ENCODE results near the gene PLEKHH2.

Gene PLEKHH2

GRCh38 chr2:43776324-43776723, 139.3 kb downstream of the PLEKHH2 start:
- Histone ChIP-seq H3K27me3 (ENCODE audit: control insufficient read depth in 2 of 2, insufficient read depth in 2 of 2, low read length in 2 of 2) (no peaks in the 10 kb centered on the region), H3K4me3 (ENCODE audit: low read length in 2 of 2) (no peak overlapping the region), H3K9me3 (ENCODE audit: control insufficient read depth in 2 of 2, low read length in 2 of 2) (no peaks in the 10 kb centered on the region), H3K9ac (ENCODE audit: low read depth in 1 of 2, low read length in 2 of 2) (no peak overlapping the region), H3K36me3 (ENCODE audit: control insufficient read depth in 2 of 2, insufficient read depth in 2 of 2, low read length in 2 of 2) (peaks cover 0 to 5% of the 10 kb centered on the region in 2 donors), H3K4me1 (ENCODE audit: control insufficient read depth in 2 of 2, insufficient read depth in 2 of 2, low read length in 2 of 2) (peaks cover 0 to 7% of the 10 kb centered on the region in 2 donors), H3K27ac (ENCODE audit: low read depth in 2 of 2, low read length in 2 of 2) (no peak overlapping the region)

- H3K4me1 ChIP-seq (ENCODE audit: control insufficient read depth in 2 of 2, insufficient read depth in 2 of 2, low read length in 2 of 2) = peaks cover 0 to 7% of the 10 kb centered on the region in 2 donors
- peaks cover 0 to 5% of the 10 kb centered on the region in 2 donors for H3K36me3 ChIP-seq (ENCODE audit: control insufficient read depth in 2 of 2, insufficient read depth in 2 of 2, low read length in 2 of 2)
- H3K9ac ChIP-seq (ENCODE audit: low read depth in 1 of 2, low read length in 2 of 2) = no peak overlapping the region
- H3K27me3 ChIP-seq (ENCODE audit: control insufficient read depth in 2 of 2, insufficient read depth in 2 of 2, low read length in 2 of 2) = no peaks in the 10 kb centered on the region
- H3K9me3 ChIP-seq (ENCODE audit: control insufficient read depth in 2 of 2, low read length in 2 of 2) = no peaks in the 10 kb centered on the region
- no peak overlapping the region for H3K27ac ChIP-seq (ENCODE audit: low read depth in 2 of 2, low read length in 2 of 2)
- H3K4me3 ChIP-seq (ENCODE audit: low read length in 2 of 2) = no peak overlapping the region
Observed at GRCh38 chr2:43777306-43777926, 140.4 kb downstream of the PLEKHH2 start.

GRCh38 chr2:43778233-43778632, 141.2 kb downstream of the PLEKHH2 start:
- no peaks in the 10 kb centered on the region for H3K9me3 ChIP-seq (ENCODE audit: control insufficient read depth in 2 of 2, low read length in 2 of 2)
- H3K4me3 ChIP-seq (ENCODE audit: low read length in 2 of 2) = no peak overlapping the region
- no peak overlapping the region for H3K9ac ChIP-seq (ENCODE audit: low read depth in 1 of 2, low read length in 2 of 2)
- H3K4me1 ChIP-seq (ENCODE audit: control insufficient read depth in 2 of 2, insufficient read depth in 2 of 2, low read length in 2 of 2) = peaks cover 0 to 7% of the 10 kb centered on the region in 2 donors
- H3K27me3 ChIP-seq (ENCODE audit: control insufficient read depth in 2 of 2, insufficient read depth in 2 of 2, low read length in 2 of 2) = no peaks in the 10 kb centered on the region
- H3K36me3 ChIP-seq (ENCODE audit: control insufficient read depth in 2 of 2, insufficient read depth in 2 of 2, low read length in 2 of 2) = peaks cover 0 to 5% of the 10 kb centered on the region in 2 donors
- H3K27ac ChIP-seq (ENCODE audit: low read depth in 2 of 2, low read length in 2 of 2) = no peak overlapping the region

- no peaks in the 10 kb centered on the region for H3K4me1 ChIP-seq (ENCODE audit: control insufficient read depth in 2 of 2, insufficient read depth in 2 of 2, low read length in 2 of 2)
- no peak overlapping the region for H3K4me3 ChIP-seq (ENCODE audit: low read length in 2 of 2)
- H3K36me3 ChIP-seq (ENCODE audit: control insufficient read depth in 2 of 2, insufficient read depth in 2 of 2, low read length in 2 of 2) = peaks cover 2 to 16% of the 10 kb centered on the region in 2 donors
- H3K9me3 ChIP-seq (ENCODE audit: control insufficient read depth in 2 of 2, low read length in 2 of 2) = no peaks in the 10 kb centered on the region
- no peak overlapping the region for H3K27ac ChIP-seq (ENCODE audit: low read depth in 2 of 2, low read length in 2 of 2)
- H3K9ac ChIP-seq (ENCODE audit: low read depth in 1 of 2, low read length in 2 of 2) = no peak overlapping the region
- no peaks in the 10 kb centered on the region for H3K27me3 ChIP-seq (ENCODE audit: control insufficient read depth in 2 of 2, insufficient read depth in 2 of 2, low read length in 2 of 2)
Observed at GRCh38 chr2:43787895-43788294, 150.8 kb downstream of the PLEKHH2 start.

- no peaks in the 10 kb centered on the region for H3K4me1 ChIP-seq (ENCODE audit: control insufficient read depth in 2 of 2, insufficient read depth in 2 of 2, low read length in 2 of 2)
- no peak overlapping the region for H3K9ac ChIP-seq (ENCODE audit: low read depth in 1 of 2, low read length in 2 of 2)
- no peak overlapping the region for H3K4me3 ChIP-seq (ENCODE audit: low read length in 2 of 2)
- H3K27ac ChIP-seq (ENCODE audit: low read depth in 2 of 2, low read length in 2 of 2) = no peak overlapping the region
- no peaks in the 10 kb centered on the region for H3K27me3 ChIP-seq (ENCODE audit: control insufficient read depth in 2 of 2, insufficient read depth in 2 of 2, low read length in 2 of 2)
- no peaks in the 10 kb centered on the region for H3K9me3 ChIP-seq (ENCODE audit: control insufficient read depth in 2 of 2, low read length in 2 of 2)
- H3K36me3 ChIP-seq (ENCODE audit: control insufficient read depth in 2 of 2, insufficient read depth in 2 of 2, low read length in 2 of 2) = peaks cover 2 to 16% of the 10 kb centered on the region in 2 donors
Observed at GRCh38 chr2:43788646-43789045, 151.6 kb downstream of the PLEKHH2 start.

GRCh38 chr2:43790147-43790546, 153.1 kb downstream of the PLEKHH2 start:
- H3K27ac ChIP-seq (ENCODE audit: low read depth in 2 of 2, low read length in 2 of 2) = no peak overlapping the region

GRCh38 chr2:43791035-43791765, 154.1 kb downstream of the PLEKHH2 start:
- no peak overlapping the region for H3K9ac ChIP-seq (ENCODE audit: low read depth in 1 of 2, low read length in 2 of 2)
- H3K36me3 ChIP-seq (ENCODE audit: control insufficient read depth in 2 of 2, insufficient read depth in 2 of 2, low read length in 2 of 2) = peaks cover 2 to 16% of the 10 kb centered on the region in 2 donors
- no peaks in the 10 kb centered on the region for H3K27me3 ChIP-seq (ENCODE audit: control insufficient read depth in 2 of 2, insufficient read depth in 2 of 2, low read length in 2 of 2)
- no peak overlapping the region for H3K4me3 ChIP-seq (ENCODE audit: low read length in 2 of 2)
- H3K9me3 ChIP-seq (ENCODE audit: control insufficient read depth in 2 of 2, low read length in 2 of 2) = no peaks in the 10 kb centered on the region
- H3K4me1 ChIP-seq (ENCODE audit: control insufficient read depth in 2 of 2, insufficient read depth in 2 of 2, low read length in 2 of 2) = no peaks in the 10 kb centered on the region
- H3K27ac ChIP-seq (ENCODE audit: low read depth in 2 of 2, low read length in 2 of 2) = no peak overlapping the region

More at GRCh38 chr2:43790147-43790546, 153.1 kb downstream of the PLEKHH2 start:
- H3K4me1 ChIP-seq (ENCODE audit: control insufficient read depth in 2 of 2, insufficient read depth in 2 of 2, low read length in 2 of 2) = no peaks in the 10 kb centered on the region
- H3K27me3 ChIP-seq (ENCODE audit: control insufficient read depth in 2 of 2, insufficient read depth in 2 of 2, low read length in 2 of 2) = no peaks in the 10 kb centered on the region
- H3K36me3 ChIP-seq (ENCODE audit: control insufficient read depth in 2 of 2, insufficient read depth in 2 of 2, low read length in 2 of 2) = peaks cover 2 to 16% of the 10 kb centered on the region in 2 donors
- no peaks in the 10 kb centered on the region for H3K9me3 ChIP-seq (ENCODE audit: control insufficient read depth in 2 of 2, low read length in 2 of 2)
- H3K9ac ChIP-seq (ENCODE audit: low read depth in 1 of 2, low read length in 2 of 2) = no peak overlapping the region
- no peak overlapping the region for H3K4me3 ChIP-seq (ENCODE audit: low read length in 2 of 2)

GRCh38 chr2:43792653-43793052, 155.6 kb downstream of the PLEKHH2 start:
- Histone ChIP-seq H3K27ac (ENCODE audit: low read depth in 2 of 2, low read length in 2 of 2) (no peak overlapping the region), H3K36me3 (ENCODE audit: control insufficient read depth in 2 of 2, insufficient read depth in 2 of 2, low read length in 2 of 2) (peaks cover 0 to 10% of the 10 kb centered on the region in 2 donors), H3K9ac (ENCODE audit: low read depth in 1 of 2, low read length in 2 of 2) (no peak overlapping the region), H3K27me3 (ENCODE audit: control insufficient read depth in 2 of 2, insufficient read depth in 2 of 2, low read length in 2 of 2) (no peaks in the 10 kb centered on the region), H3K9me3 (ENCODE audit: control insufficient read depth in 2 of 2, low read length in 2 of 2) (no peaks in the 10 kb centered on the region), H3K4me3 (ENCODE audit: low read length in 2 of 2) (no peak overlapping the region), H3K4me1 (ENCODE audit: control insufficient read depth in 2 of 2, insufficient read depth in 2 of 2, low read length in 2 of 2) (no peaks in the 10 kb centered on the region)

- Histone ChIP-seq H3K27ac (ENCODE audit: low read depth in 2 of 2, low read length in 2 of 2) (no peak overlapping the region), H3K4me3 (ENCODE audit: low read length in 2 of 2) (no peak overlapping the region), H3K9me3 (ENCODE audit: control insufficient read depth in 2 of 2, low read length in 2 of 2) (no peaks in the 10 kb centered on the region), H3K9ac (ENCODE audit: low read depth in 1 of 2, low read length in 2 of 2) (no peak overlapping the region), H3K36me3 (ENCODE audit: control insufficient read depth in 2 of 2, insufficient read depth in 2 of 2, low read length in 2 of 2) (no peaks in the 10 kb centered on the region), H3K27me3 (ENCODE audit: control insufficient read depth in 2 of 2, insufficient read depth in 2 of 2, low read length in 2 of 2) (no peaks in the 10 kb centered on the region), H3K4me1 (ENCODE audit: control insufficient read depth in 2 of 2, insufficient read depth in 2 of 2, low read length in 2 of 2) (no peaks in the 10 kb centered on the region)
Observed at GRCh38 chr2:43794956-43795355, 157.9 kb downstream of the PLEKHH2 start.

- no peaks in the 10 kb centered on the region for H3K36me3 ChIP-seq (ENCODE audit: control insufficient read depth in 2 of 2, insufficient read depth in 2 of 2, low read length in 2 of 2)
- H3K27ac ChIP-seq (ENCODE audit: low read depth in 2 of 2, low read length in 2 of 2) = no peak overlapping the region
- H3K4me3 ChIP-seq (ENCODE audit: low read length in 2 of 2) = no peak overlapping the region
- H3K27me3 ChIP-seq (ENCODE audit: control insufficient read depth in 2 of 2, insufficient read depth in 2 of 2, low read length in 2 of 2) = no peaks in the 10 kb centered on the region
- no peak overlapping the region for H3K9ac ChIP-seq (ENCODE audit: low read depth in 1 of 2, low read length in 2 of 2)
- no peaks in the 10 kb centered on the region for H3K9me3 ChIP-seq (ENCODE audit: control insufficient read depth in 2 of 2, low read length in 2 of 2)
- H3K4me1 ChIP-seq (ENCODE audit: control insufficient read depth in 2 of 2, insufficient read depth in 2 of 2, low read length in 2 of 2) = no peaks in the 10 kb centered on the region
Observed at GRCh38 chr2:43796206-43796605, 159.1 kb downstream of the PLEKHH2 start.
